ENCODE data around the gene DIPK1A. TPM values are rescaled to one million over a fixed set of nuclear protein-coding genes. Genes with fewer than 3 reads are reported as not detected.
A peak's percentile ranks its signal among the peaks of the same experiment; 100 is the strongest.

Gene DIPK1A
- total and polyA plus RNA-seq, 2 donors (not counting 1 experiment from before 2014, with no cell fraction given) = 19.7 to 85.7 TPM

GRCh38 chr1:92993581-92993980 is 32.3 kb upstream of the DIPK1A start:
- no peak overlapping the region for H3K4me2 ChIP-seq (ENCODE audit: extremely low read depth, insufficient read depth, low read length)
- no peak for TF ChIP-seq CTCF (conservative IDR thresholded peaks at IDR 0.05 in 1 of 2, IDR thresholded peaks at IDR 0.05 in 1 of 2; ENCODE audit: low read depth in 1 of 2, low read length in 2 of 2)
- TF ChIP-seq EZH2 (IDR thresholded peaks at IDR 0.05; ENCODE audit: low read length, missing control alignments) = no peak
- no peak overlapping the region for H3K9ac ChIP-seq (ENCODE audit: insufficient read depth, low read length)
- no peak overlapping the region for H3K4me3 ChIP-seq (replicated peaks in 1 of 4; ENCODE audit: control extremely low read depth in 1 of 4, insufficient read depth in 1 of 4, low read depth in 3 of 4, low read length in 4 of 4)
- no peak overlapping the region for H2AFZ ChIP-seq (ENCODE audit: low read length)
- no peak overlapping the region for H3K27ac ChIP-seq (ENCODE audit: insufficient read depth, low read length)
- peaks cover 2% of the 10 kb centered on the region for H3K27me3 ChIP-seq (ENCODE audit: control insufficient read depth, insufficient read depth, low read length)
- DNase-seq (ENCODE audit: low read depth in 2 of 2) = no peak
- no peaks in the 10 kb centered on the region for H3K9me3 ChIP-seq (ENCODE audit: control insufficient read depth, insufficient read depth, low read depth, low read length)
- H3K4me1 ChIP-seq (ENCODE audit: control insufficient read depth, extremely low read depth, insufficient read depth, low read length) = no peaks in the 10 kb centered on the region
- H3K36me3 ChIP-seq (ENCODE audit: control insufficient read depth, insufficient read depth, low read length) = no peaks in the 10 kb centered on the region
- H3K79me2 ChIP-seq (ENCODE audit: control insufficient read depth, insufficient read depth, low read length) = no peaks in the 10 kb centered on the region
- H4K20me1 ChIP-seq (ENCODE audit: control insufficient read depth, extremely low read depth, insufficient read depth, low read length) = no peaks in the 10 kb centered on the region

GRCh38 chr1:92992877-92993276 is 31.6 kb upstream of the DIPK1A start:
- Histone ChIP-seq H3K27me3 (ENCODE audit: control insufficient read depth, insufficient read depth, low read length) (peaks cover 2% of the 10 kb centered on the region), H3K79me2 (ENCODE audit: control insufficient read depth, insufficient read depth, low read length) (no peaks in the 10 kb centered on the region), H3K4me1 (ENCODE audit: control insufficient read depth, extremely low read depth, insufficient read depth, low read length) (no peaks in the 10 kb centered on the region), H3K9ac (ENCODE audit: insufficient read depth, low read length) (no peak overlapping the region), H3K4me2 (ENCODE audit: extremely low read depth, insufficient read depth, low read length) (no peak overlapping the region), H4K20me1 (ENCODE audit: control insufficient read depth, extremely low read depth, insufficient read depth, low read length) (no peaks in the 10 kb centered on the region), H3K4me3 (replicated peaks in 1 of 4; ENCODE audit: control extremely low read depth in 1 of 4, insufficient read depth in 1 of 4, low read depth in 3 of 4, low read length in 4 of 4) (no peak overlapping the region), H3K27ac (ENCODE audit: insufficient read depth, low read length) (no peak overlapping the region), H3K9me3 (ENCODE audit: control insufficient read depth, insufficient read depth, low read depth, low read length) (no peaks in the 10 kb centered on the region), H2AFZ (ENCODE audit: low read length) (no peak overlapping the region), H3K36me3 (ENCODE audit: control insufficient read depth, insufficient read depth, low read length) (no peaks in the 10 kb centered on the region)
- DNase-seq (ENCODE audit: low read depth in 2 of 2) = no peak
- TF ChIP-seq EZH2 (IDR thresholded peaks at IDR 0.05; ENCODE audit: low read length, missing control alignments) (no peak), CTCF (conservative IDR thresholded peaks at IDR 0.05 in 1 of 2, IDR thresholded peaks at IDR 0.05 in 1 of 2; ENCODE audit: low read depth in 1 of 2, low read length in 2 of 2) (no peak)

- no peaks in the 10 kb centered on the region for H3K79me2 ChIP-seq (ENCODE audit: control insufficient read depth, insufficient read depth, low read length)
- H3K4me1 ChIP-seq (ENCODE audit: control insufficient read depth, extremely low read depth, insufficient read depth, low read length) = no peaks in the 10 kb centered on the region
- H2AFZ ChIP-seq (ENCODE audit: low read length) = no peak overlapping the region
- H3K9me3 ChIP-seq (ENCODE audit: control insufficient read depth, insufficient read depth, low read depth, low read length) = no peaks in the 10 kb centered on the region
- TF ChIP-seq EZH2 (IDR thresholded peaks at IDR 0.05; ENCODE audit: low read length, missing control alignments) (no peak), CTCF (conservative IDR thresholded peaks at IDR 0.05 in 1 of 2, IDR thresholded peaks at IDR 0.05 in 1 of 2; ENCODE audit: low read depth in 1 of 2, low read length in 2 of 2) (no peak)
- DNase-seq (ENCODE audit: low read depth in 2 of 2) = peak in 1 of 2 donors; percentile 44
- no peak overlapping the region for H3K27ac ChIP-seq (ENCODE audit: insufficient read depth, low read length)
- no peaks in the 10 kb centered on the region for H3K36me3 ChIP-seq (ENCODE audit: control insufficient read depth, insufficient read depth, low read length)
- H3K4me3 ChIP-seq (replicated peaks in 1 of 4; ENCODE audit: control extremely low read depth in 1 of 4, insufficient read depth in 1 of 4, low read depth in 3 of 4, low read length in 4 of 4) = no peak overlapping the region
- H3K4me2 ChIP-seq (ENCODE audit: extremely low read depth, insufficient read depth, low read length) = no peak overlapping the region
- no peak overlapping the region for H3K9ac ChIP-seq (ENCODE audit: insufficient read depth, low read length)
- no peaks in the 10 kb centered on the region for H4K20me1 ChIP-seq (ENCODE audit: control insufficient read depth, extremely low read depth, insufficient read depth, low read length)
- no peaks in the 10 kb centered on the region for H3K27me3 ChIP-seq (ENCODE audit: control insufficient read depth, insufficient read depth, low read length)
These were observed 30.8 kb upstream of the DIPK1A start for GRCh38 chr1:92992054-92992453.

Measured in fibroblast of lung (primary cell).